Kidney epithelial cell (primary cell): ENCODE measurements around the gene CHST10. TPM values are rescaled to one million over a fixed set of nuclear protein-coding genes. Genes with fewer than 3 reads are reported as not detected.
A peak's percentile ranks its signal among the peaks of the same experiment; 100 is the strongest.
"Not testable (repeated sequence)": the region's sequence is repeated elsewhere in the genome, so short reads cannot be mapped to it uniquely, and the experiment has no call there.

Experiments
- DNase-seq: peaks from one replicate; pipeline ENCODE4 v3.0.0-alpha.2; 2010; ENCODE audit warnings: low read depth
- H3K27me3 ChIP-seq: 2 replicates; pipeline ENCODE4 v1.6.0; 2011; ENCODE audit warnings: low read length; ENCODE audit not compliant: control insufficient read depth, insufficient read depth
- H3K36me3 ChIP-seq: 2 replicates; pipeline ENCODE4 v1.5.1; 2011; ENCODE audit warnings: low read length; ENCODE audit not compliant: control insufficient read depth, insufficient read depth
- H3K4me3 ChIP-seq: 2 replicates; pipeline ENCODE4 v1.5.1; 2011; ENCODE audit warnings: low read depth, mild to moderate bottlenecking, control low read depth, low read length
- CTCF ChIP-seq: IDR thresholded peaks from 2 replicates; pipeline ENCODE4 v1.5.1; 2011; ENCODE audit warnings: mild to moderate bottlenecking, moderate library complexity, low read length, control low read depth, inconsistent platforms; ENCODE audit not compliant: insufficient read depth, poor library complexity, severe bottlenecking
- total RNA-seq: library from RNA; depleted of rRNA; stranded (reverse); fragments of >200 nt; gene quantifications from 2 replicates; pipeline ENCODE4 v1.2.3, GENCODE V29; 2015

Gene CHST10
- total RNA-seq, 1 donor from 2014 or later = 18.8 TPM

- H3K27me3 ChIP-seq = no peaks in the 10 kb centered on the region
- H3K36me3 ChIP-seq = no peaks in the 10 kb centered on the region
- TF ChIP-seq CTCF = no peak
- H3K4me3 ChIP-seq = no peak overlapping the region
- no peak for DNase-seq
Measured at GRCh38 chr2:100380681-100381080, 36.8 kb downstream of the CHST10 start.

GRCh38 chr2:100376836-100377235 is 40.6 kb downstream of the CHST10 start:
- Histone ChIP-seq H3K27me3 (no peaks in the 10 kb centered on the region), H3K4me3 (no peak overlapping the region), H3K36me3 (no peaks in the 10 kb centered on the region)
- no peak for TF ChIP-seq CTCF
- DNase-seq = no peak

GRCh38 chr2:100367163-100367562 is 50.3 kb downstream of the CHST10 start:
- TF ChIP-seq CTCF = no peak
- H3K36me3 ChIP-seq = no peaks in the 10 kb centered on the region
- H3K4me3 ChIP-seq = no peak overlapping the region
- H3K27me3 ChIP-seq = no peaks in the 10 kb centered on the region
- no peak for DNase-seq

DNA sequence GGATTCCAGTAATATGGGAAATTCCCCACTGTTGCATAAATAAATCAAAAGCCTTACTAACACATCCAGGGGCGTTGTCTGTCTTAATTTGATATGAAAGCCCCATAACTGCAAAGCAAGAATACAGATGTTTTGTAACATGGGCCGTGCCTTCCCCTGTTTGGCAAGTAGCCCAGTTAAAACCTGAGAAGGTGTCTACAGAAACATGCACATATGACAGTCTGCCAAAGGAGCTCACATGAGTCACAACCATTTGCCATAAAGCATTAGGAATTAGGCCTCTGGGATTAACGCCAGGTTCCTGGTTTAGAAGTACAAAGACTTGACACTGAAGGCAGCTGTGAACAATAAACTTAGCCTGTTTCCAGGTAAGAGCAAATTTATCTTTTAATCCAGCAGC is 52.0 kb downstream of the CHST10 start:
- Histone ChIP-seq H3K27me3 (no peaks in the 10 kb centered on the region), H3K36me3 (no peaks in the 10 kb centered on the region), H3K4me3 (no peak overlapping the region)
- peak; percentile 75 for DNase-seq
- no peak for TF ChIP-seq CTCF

DNA sequence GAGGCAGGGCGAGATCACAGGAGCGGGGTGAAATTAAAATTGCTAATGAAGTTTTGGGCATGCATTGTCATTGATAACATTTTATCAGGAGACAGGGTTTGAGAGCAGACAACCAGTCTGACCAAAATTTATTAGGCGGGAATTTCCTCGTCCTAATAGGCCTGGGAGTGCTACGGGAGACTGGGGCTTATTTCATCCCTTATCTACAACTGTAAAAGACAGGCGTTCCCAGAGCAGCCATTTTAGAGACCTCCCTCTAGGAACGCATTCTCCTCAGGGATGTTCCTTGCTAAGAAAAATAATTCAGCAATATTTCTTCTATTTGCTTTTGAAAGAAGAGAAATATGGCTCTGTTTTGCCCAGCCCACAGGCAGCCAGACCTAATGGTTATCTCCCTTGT is 55.2 kb downstream of the CHST10 start:
- H3K36me3 ChIP-seq, H3K27me3 ChIP-seq, DNase-seq, H3K4me3 ChIP-seq: not testable (repeated sequence)

DNA sequence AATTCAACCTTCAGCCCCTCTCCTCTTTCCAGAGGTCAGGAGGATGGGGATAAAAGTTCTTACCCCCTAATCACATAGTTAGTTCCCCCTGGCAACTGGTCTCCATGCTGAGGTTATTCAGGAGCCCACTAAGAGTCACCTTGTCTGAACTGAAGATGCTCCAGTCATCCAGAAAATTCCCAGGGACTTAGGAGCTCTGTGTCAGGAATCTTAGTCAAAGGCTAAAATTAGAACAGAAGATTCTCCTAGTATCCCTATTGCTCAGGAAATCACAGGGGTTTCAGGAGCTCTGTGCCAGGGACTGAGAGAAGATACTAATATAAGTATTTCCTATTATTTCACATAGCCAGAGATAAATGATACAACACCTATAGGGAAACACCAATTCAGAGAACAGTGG is 57.9 kb downstream of the CHST10 start:
- no peak for TF ChIP-seq CTCF
- H3K27me3 ChIP-seq = no peaks in the 10 kb centered on the region
- no peaks in the 10 kb centered on the region for H3K36me3 ChIP-seq
- H3K4me3 ChIP-seq = no peak overlapping the region
- DNase-seq = no peak
